RWPE2 (cell line): ENCODE data around the gene HEXB.

Source experiments
- ATAC-seq: fragments of 200-7000 bp; cut with Tn5 transposase; 3 replicates; pipeline ENCODE4 v1.9.1; 2021; ENCODE audit warnings: low read depth
- DNase-seq: peaks from one replicate; pipeline ENCODE4 v3.0.0-alpha.2; 2020; ENCODE audit warnings: low spot score
- H3K27ac ChIP-seq: fragments of 450-650 bp; 2 replicates; pipeline ENCODE4 v1.5.1; 2017; ENCODE audit warnings: mild to moderate bottlenecking; ENCODE audit not compliant: poor library complexity, severe bottlenecking
- H3K27me3 ChIP-seq: fragments of 250-450 bp; sonication (Bioruptor Pico); 2 replicates; pipeline ENCODE4 v1.5.1; 2021; ENCODE audit warnings: mild to moderate bottlenecking, moderate library complexity; ENCODE audit not compliant: insufficient read depth, poor library complexity, severe bottlenecking
- H3K36me3 ChIP-seq: fragments of 250-450 bp; sonication (Bioruptor Pico); 2 replicates; pipeline ENCODE4 v1.5.1; 2020; ENCODE audit warnings: low read depth, mild to moderate bottlenecking, moderate library complexity
- H3K4me1 ChIP-seq: fragments of 250-450 bp; sonication (Bioruptor Pico); 2 replicates; pipeline ENCODE4 v1.5.1; 2021; ENCODE audit warnings: mild to moderate bottlenecking, moderate library complexity; ENCODE audit not compliant: insufficient read depth, poor library complexity, severe bottlenecking
- H3K4me3 ChIP-seq: fragments of 250-450 bp; sonication (Bioruptor Pico); 2 replicates; pipeline ENCODE4 v1.5.1; 2021; ENCODE audit warnings: mild to moderate bottlenecking, moderate library complexity; ENCODE audit not compliant: severe bottlenecking
- H3K9me3 ChIP-seq: fragments of 250-450 bp; sonication (Bioruptor Pico); 2 replicates; pipeline ENCODE4 v1.5.1; 2021; ENCODE audit warnings: mild to moderate bottlenecking, moderate library complexity; ENCODE audit not compliant: severe bottlenecking
- CTCF ChIP-seq: fragments of 450-650 bp; IDR thresholded peaks from one replicate; pipeline ENCODE4 v1.5.1; 2017; ENCODE audit warnings: mild to moderate bottlenecking, moderate library complexity; ENCODE audit not compliant: poor library complexity, severe bottlenecking

The HEXB gene

GRCh38 chr5:74641735-74642542 lies 43.1 kb upstream of the HEXB start:
- ATAC-seq, result peak; percentile 1; the same call in 2 of the 3 replicates
- peaks cover 42% of the 10 kb centered on the region for H3K4me1 ChIP-seq
- H3K27me3 ChIP-seq, result no peaks in the 10 kb centered on the region
- H3K9me3 ChIP-seq, result no peaks in the 10 kb centered on the region
- H3K4me3 ChIP-seq, result peak overlapping the region; percentile 93
- no peak for DNase-seq
- H3K36me3 ChIP-seq, result peaks cover 8% of the 10 kb centered on the region; the same call in 1 of the 2 replicates
- peak overlapping the region; percentile 94 for H3K27ac ChIP-seq
- peak; percentile 93 for TF ChIP-seq CTCF

- Histone ChIP-seq H3K27ac (peak overlapping the region; percentile 94), H3K4me1 (peaks cover 44% of the 10 kb centered on the region), H3K9me3 (no peaks in the 10 kb centered on the region), H3K36me3 (peaks cover 2% of the 10 kb centered on the region; the same call in 1 of the 2 replicates), H3K27me3 (no peaks in the 10 kb centered on the region), H3K4me3 (no peak overlapping the region)
- ATAC-seq (no peak), DNase-seq (no peak)
- no peak for TF ChIP-seq CTCF
Measured at GRCh38 chr5:74642543-74642863, 42.5 kb upstream of the HEXB start.

GRCh38 chr5:74643111-74643562 lies 41.9 kb upstream of the HEXB start:
- no peak for TF ChIP-seq CTCF
- H3K4me1 ChIP-seq, result peaks cover 40% of the 10 kb centered on the region
- no peaks in the 10 kb centered on the region for H3K27me3 ChIP-seq
- no peaks in the 10 kb centered on the region for H3K36me3 ChIP-seq
- H3K9me3 ChIP-seq, result no peaks in the 10 kb centered on the region
- peak overlapping the region; percentile 94 for H3K27ac ChIP-seq
- DNase-seq (no peak), ATAC-seq (peak; percentile 38)
- H3K4me3 ChIP-seq, result no peak overlapping the region

- peak overlapping the region; percentile 41 for H3K27ac ChIP-seq
Measured at GRCh38 chr5:74647096-74647495, 37.9 kb upstream of the HEXB start.

More at GRCh38 chr5:74647096-74647495, 37.9 kb upstream of the HEXB start:
- DNase-seq (no peak), ATAC-seq (no peak)
- Histone ChIP-seq H3K4me3 (no peak overlapping the region), H3K36me3 (no peaks in the 10 kb centered on the region), H3K9me3 (no peaks in the 10 kb centered on the region), H3K4me1 (peaks cover 39% of the 10 kb centered on the region), H3K27me3 (no peaks in the 10 kb centered on the region)
- no peak for TF ChIP-seq CTCF
